RWPE1 (cell line): ENCODE results near the gene SMYD3.

ENCODE experiments used
- CTCF ChIA-PET: fragments of 350-600 bp; sonication (Branson Sonifier 250); formaldehyde crosslinking; extraction: SDS; loops from one replicate; lab custom pipeline; 2021; lab: Yijun Ruan, JAX
- POLR2A ChIA-PET: fragments of 400-600 bp; formaldehyde crosslinking; extraction: SDS; loops from one replicate; lab custom pipeline; 2020; ENCODE audit warnings: antibody characterized with exemption; ENCODE audit not compliant: low non-redundant PET; lab: Yijun Ruan, JAX
- DNase-seq: peaks from one replicate; pipeline ENCODE4 v3.0.0; 2012; ENCODE audit warnings: low spot score
- H3K27ac ChIP-seq: fragments of 450-650 bp; 2 replicates; pipeline ENCODE4 v1.5.1; 2017
- CTCF ChIP-seq: fragments of 450-650 bp; conservative IDR thresholded peaks from 2 replicates; pipeline ENCODE4 v1.5.1; 2017; ENCODE audit warnings: low read depth, mild to moderate bottlenecking

Gene SMYD3

GRCh38 chr1:246178717-246179311 is 328.3 kb downstream of the SMYD3 start:
- CTCF ChIA-PET: interaction anchor here (0.6 kb wide), 1 partner anchor 438 kb away, joined by 4 read pairs; no protein-coding TSS in a partner anchor

GRCh38 chr1:246176126-246177024 is 330.7 kb downstream of the SMYD3 start:
- H3K27ac ChIP-seq: no peak overlapping the region
- no peak for DNase-seq
- TF ChIP-seq CTCF: no peak
- CTCF ChIA-PET: interaction anchor here (0.5 kb wide), 1 partner anchor 62 kb away, joined by 3 read pairs; no protein-coding TSS in a partner anchor
- POLR2A ChIA-PET: no interaction called here

More at GRCh38 chr1:246178717-246179311, 328.3 kb downstream of the SMYD3 start:
- POLR2A ChIA-PET: no interaction called here
- no peak for DNase-seq
- no peak for TF ChIP-seq CTCF
- no peak overlapping the region for H3K27ac ChIP-seq

GRCh38 chr1:246170574-246171261 is 336.4 kb downstream of the SMYD3 start:
- no peak for TF ChIP-seq CTCF
- no peak for DNase-seq
- no peak overlapping the region for H3K27ac ChIP-seq
- POLR2A ChIA-PET: no interaction called here
- CTCF ChIA-PET: no interaction called here

- CTCF ChIA-PET: no interaction called here
- POLR2A ChIA-PET: no interaction called here
- no peak for DNase-seq
- no peak for TF ChIP-seq CTCF
- no peak overlapping the region for H3K27ac ChIP-seq
Measured at GRCh38 chr1:246169486-246169885, 337.6 kb downstream of the SMYD3 start.

GRCh38 chr1:246169019-246169418 is 338.1 kb downstream of the SMYD3 start:
- CTCF ChIA-PET: no interaction called here
- TF ChIP-seq CTCF: no peak
- DNase-seq: no peak
- no peak overlapping the region for H3K27ac ChIP-seq
- POLR2A ChIA-PET: no interaction called here

GRCh38 chr1:246166841-246167240 is 340.2 kb downstream of the SMYD3 start:
- DNase-seq: no peak
- TF ChIP-seq CTCF: no peak
- H3K27ac ChIP-seq: no peak overlapping the region
- CTCF ChIA-PET: interaction anchor here (0.6 kb wide), 1 partner anchor 101 kb away, joined by 3 read pairs; no protein-coding TSS in a partner anchor
- POLR2A ChIA-PET: no interaction called here
